ENCODE data around the gene ZCCHC14. TPM values are rescaled to one million over a fixed set of nuclear protein-coding genes. Genes with fewer than 3 reads are reported as not detected.
"Not testable (repeated sequence)": the region's sequence is repeated elsewhere in the genome, so short reads cannot be mapped to it uniquely, and the experiment has no call there.

Gene ZCCHC14
- total RNA-seq, 1 donor from 2014 or later, result 44.8 TPM

DNA sequence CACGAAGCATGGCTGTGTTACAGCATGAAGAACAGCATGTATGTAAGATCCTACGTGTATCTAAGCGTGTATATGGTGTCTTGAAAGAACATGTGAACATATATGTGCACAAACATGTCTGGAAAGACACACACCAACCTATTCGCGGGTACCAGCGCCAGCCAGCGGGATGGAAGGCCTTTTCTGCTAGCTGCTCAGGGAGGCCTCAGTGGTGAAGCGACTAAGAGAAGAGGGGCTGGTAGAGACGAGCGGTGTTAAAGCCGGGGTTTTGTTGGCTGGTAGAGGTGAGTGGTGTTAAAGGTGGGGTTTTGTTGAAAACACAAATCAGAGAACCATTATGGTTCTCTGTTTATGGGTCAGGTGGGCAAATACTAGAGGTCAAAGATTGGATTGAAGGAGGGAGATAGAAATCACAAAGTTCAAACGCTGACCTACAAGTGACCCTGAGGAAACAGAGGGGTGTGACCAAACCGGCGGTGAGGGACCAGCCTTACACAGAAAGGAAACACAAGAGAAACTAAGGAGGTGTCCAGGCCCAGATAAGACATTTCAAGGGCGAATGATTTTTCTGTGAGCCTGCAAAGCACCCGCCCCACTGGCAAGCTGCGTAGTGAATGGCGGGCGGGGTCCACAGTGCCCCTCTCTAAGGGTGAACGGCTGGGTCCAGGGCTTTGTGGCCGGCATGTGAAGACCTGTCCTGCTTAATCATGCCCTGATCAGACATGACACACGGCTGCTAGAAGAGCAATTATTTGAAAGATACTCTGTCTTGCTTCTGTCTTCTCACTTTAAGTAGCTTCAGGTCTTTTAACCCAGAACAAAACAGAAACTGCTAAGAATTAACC lies 8.1 kb downstream of the ZCCHC14 start:
- Mint-ChIP-seq H3K27me3 (ENCODE audit: unreplicated experiment) (no peaks in the 10 kb centered on the region), H3K36me3 (ENCODE audit: unreplicated experiment) (peaks cover 12% of the 10 kb centered on the region), H3K4me3 (ENCODE audit: unreplicated experiment) (no peak overlapping the region), H3K27ac (ENCODE audit: unreplicated experiment) (peak overlapping the region; percentile 74), H3K4me1 (ENCODE audit: unreplicated experiment) (peaks cover 78% of the 10 kb centered on the region), H3K9me3 (ENCODE audit: unreplicated experiment) (no peaks in the 10 kb centered on the region)
- DNase-seq (ENCODE audit: extremely low spot score, unreplicated experiment), result no peak
- TF ChIP-seq, protein P1, sequence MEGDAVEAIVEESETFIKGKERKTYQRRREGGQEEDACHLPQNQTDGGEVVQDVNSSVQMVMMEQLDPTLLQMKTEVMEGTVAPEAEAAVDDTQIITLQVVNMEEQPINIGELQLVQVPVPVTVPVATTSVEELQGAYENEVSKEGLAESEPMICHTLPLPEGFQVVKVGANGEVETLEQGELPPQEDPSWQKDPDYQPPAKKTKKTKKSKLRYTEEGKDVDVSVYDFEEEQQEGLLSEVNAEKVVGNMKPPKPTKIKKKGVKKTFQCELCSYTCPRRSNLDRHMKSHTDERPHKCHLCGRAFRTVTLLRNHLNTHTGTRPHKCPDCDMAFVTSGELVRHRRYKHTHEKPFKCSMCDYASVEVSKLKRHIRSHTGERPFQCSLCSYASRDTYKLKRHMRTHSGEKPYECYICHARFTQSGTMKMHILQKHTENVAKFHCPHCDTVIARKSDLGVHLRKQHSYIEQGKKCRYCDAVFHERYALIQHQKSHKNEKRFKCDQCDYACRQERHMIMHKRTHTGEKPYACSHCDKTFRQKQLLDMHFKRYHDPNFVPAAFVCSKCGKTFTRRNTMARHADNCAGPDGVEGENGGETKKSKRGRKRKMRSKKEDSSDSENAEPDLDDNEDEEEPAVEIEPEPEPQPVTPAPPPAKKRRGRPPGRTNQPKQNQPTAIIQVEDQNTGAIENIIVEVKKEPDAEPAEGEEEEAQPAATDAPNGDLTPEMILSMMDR (IDR thresholded peaks at IDR 0.05), result no peak

DNA sequence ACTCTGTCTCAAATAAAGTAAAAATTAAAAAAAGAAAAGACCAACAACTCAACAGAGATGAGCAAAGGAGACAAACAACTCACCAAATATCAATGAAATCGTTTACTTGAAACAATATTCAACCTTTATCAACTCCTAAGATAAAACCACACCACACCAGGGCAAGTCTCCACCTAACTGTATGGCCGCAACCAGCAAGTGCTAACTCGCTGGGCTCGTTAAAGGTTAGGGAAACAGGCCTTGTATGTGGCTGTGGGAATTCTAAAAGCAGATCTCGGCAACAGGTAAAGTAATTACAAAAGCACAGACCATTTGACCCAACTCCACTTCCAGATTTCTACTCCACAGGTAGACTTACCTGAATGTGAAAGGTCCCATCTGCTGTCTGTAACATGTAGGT lies 9.3 kb downstream of the ZCCHC14 start:
- Mint-ChIP-seq H3K9me3 (ENCODE audit: unreplicated experiment) (no peaks in the 10 kb centered on the region), H3K4me3 (ENCODE audit: unreplicated experiment) (no peak overlapping the region), H3K27ac (ENCODE audit: unreplicated experiment) (peak overlapping the region; percentile 3), H3K36me3 (ENCODE audit: unreplicated experiment) (peaks cover 16% of the 10 kb centered on the region), H3K4me1 (ENCODE audit: unreplicated experiment) (peaks cover 65% of the 10 kb centered on the region), H3K27me3 (ENCODE audit: unreplicated experiment) (no peaks in the 10 kb centered on the region)
- TF ChIP-seq, protein P1 (IDR thresholded peaks at IDR 0.05), result no peak
- DNase-seq (ENCODE audit: extremely low spot score, unreplicated experiment), result no peak

DNA sequence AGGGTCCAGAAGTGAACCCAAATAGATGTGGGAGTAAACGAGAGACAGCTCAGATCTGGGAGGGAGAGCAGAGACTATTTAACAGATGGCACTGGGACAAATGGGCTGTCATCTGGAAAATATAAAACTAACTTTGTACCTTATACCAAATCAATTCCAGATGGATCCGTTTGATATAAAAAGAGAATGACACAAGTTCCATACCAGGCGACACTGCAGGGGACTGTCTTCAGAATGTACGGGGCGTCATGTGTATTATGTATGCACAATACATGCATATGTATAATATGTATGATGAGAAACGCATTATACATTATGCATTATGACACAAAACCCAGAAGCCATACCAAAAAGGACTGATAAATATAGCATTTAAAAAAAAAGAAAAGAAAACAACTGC lies 10.2 kb downstream of the ZCCHC14 start:
- not testable (repeated sequence) for H3K9me3 Mint-ChIP-seq (ENCODE audit: unreplicated experiment); H3K4me3 Mint-ChIP-seq (ENCODE audit: unreplicated experiment); DNase-seq (ENCODE audit: extremely low spot score, unreplicated experiment); H3K27me3 Mint-ChIP-seq (ENCODE audit: unreplicated experiment)
- Mint-ChIP-seq H3K27ac (ENCODE audit: unreplicated experiment) (peak overlapping the region; percentile 42), H3K36me3 (ENCODE audit: unreplicated experiment) (peaks cover 16% of the 10 kb centered on the region), H3K4me1 (ENCODE audit: unreplicated experiment) (peaks cover 63% of the 10 kb centered on the region)

DNA sequence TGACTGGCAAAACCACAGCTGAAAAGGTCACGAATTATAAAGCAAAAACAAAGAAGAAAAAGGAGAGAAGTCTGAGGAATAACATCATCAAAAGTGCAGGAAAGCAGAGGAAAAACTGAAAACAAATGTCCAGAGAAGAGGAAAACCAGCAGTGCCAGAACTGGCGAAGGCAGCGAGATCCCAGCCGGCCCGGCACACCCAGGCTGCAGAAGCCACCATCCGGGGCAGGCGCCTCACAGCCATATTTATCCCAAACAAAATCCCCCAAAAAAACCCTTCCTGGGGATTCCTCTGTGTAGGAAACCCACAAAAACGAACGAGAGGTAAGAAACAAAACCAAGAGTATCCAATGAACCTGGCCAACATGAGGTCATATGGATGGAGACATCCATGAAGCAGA lies 10.6 kb downstream of the ZCCHC14 start:
- H3K36me3 Mint-ChIP-seq (ENCODE audit: unreplicated experiment), result peaks cover 12% of the 10 kb centered on the region
- H3K4me3 Mint-ChIP-seq (ENCODE audit: unreplicated experiment), result no peak overlapping the region
- DNase-seq (ENCODE audit: extremely low spot score, unreplicated experiment), result no peak
- H3K4me1 Mint-ChIP-seq (ENCODE audit: unreplicated experiment), result peaks cover 62% of the 10 kb centered on the region
- no peaks in the 10 kb centered on the region for H3K27me3 Mint-ChIP-seq (ENCODE audit: unreplicated experiment)
- TF ChIP-seq, protein P1 (IDR thresholded peaks at IDR 0.05), result no peak
- no peaks in the 10 kb centered on the region for H3K9me3 Mint-ChIP-seq (ENCODE audit: unreplicated experiment)
- H3K27ac Mint-ChIP-seq (ENCODE audit: unreplicated experiment), result peak overlapping the region; percentile 42

DNA sequence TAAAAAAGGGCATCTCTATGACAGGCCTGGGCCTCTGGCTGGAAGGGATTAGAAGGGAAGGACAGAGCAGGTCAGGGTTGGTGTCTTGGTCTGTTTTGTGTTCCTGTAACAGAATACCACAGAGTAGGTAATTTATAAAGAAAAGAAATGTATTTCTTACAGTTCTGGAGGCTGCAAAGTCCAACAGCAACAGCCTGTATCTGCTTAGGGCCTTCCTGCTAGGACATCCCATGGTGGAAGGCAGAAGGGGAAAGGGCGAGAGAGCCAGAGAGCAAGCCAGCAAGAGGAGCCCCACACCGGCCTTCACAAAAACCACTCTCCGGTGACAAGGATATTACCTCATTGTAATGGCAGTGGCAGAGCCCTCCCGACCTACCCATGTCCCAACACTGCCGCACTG lies 11.1 kb downstream of the ZCCHC14 start:
- H3K27me3 Mint-ChIP-seq (ENCODE audit: unreplicated experiment); DNase-seq (ENCODE audit: extremely low spot score, unreplicated experiment); H3K9me3 Mint-ChIP-seq (ENCODE audit: unreplicated experiment); H3K4me3 Mint-ChIP-seq (ENCODE audit: unreplicated experiment); H3K27ac Mint-ChIP-seq (ENCODE audit: unreplicated experiment): not testable (repeated sequence)
- Mint-ChIP-seq H3K36me3 (ENCODE audit: unreplicated experiment) (peaks cover 12% of the 10 kb centered on the region), H3K4me1 (ENCODE audit: unreplicated experiment) (peaks cover 60% of the 10 kb centered on the region)

DNA sequence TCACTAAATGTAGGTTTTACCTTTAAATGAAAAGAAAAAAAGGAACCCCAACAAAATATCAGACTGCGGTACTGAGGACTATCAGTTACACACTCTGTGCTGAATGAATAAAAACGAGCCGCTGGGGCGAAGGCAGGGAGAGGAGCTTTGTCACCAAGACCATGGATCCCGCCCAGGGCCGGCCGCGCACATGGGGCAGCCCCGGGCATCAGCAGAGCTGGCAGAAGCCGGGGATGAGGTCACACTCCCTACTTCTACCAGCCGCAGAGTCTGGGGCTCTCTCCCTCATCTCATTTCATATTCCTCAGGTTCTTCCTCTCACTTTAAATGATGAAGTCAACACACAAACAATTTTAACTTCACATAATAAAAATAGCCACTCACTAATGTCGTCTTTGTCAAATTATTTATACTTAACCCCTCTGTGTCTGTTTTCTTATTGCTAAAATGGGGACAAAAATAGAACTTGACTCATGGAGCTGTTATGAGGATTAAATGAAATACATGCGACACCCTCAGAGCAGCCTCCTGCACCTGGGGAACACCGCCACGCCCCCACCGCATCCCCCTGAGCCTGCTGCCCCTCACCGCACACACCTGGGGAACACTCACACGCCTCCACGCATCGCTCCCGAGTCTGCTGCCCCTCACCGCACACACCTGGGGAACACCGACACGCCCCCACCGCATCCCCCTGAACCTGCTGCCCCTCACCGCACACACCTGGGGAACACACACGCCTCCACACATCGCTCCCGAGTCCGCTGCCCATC lies 15.4 kb downstream of the ZCCHC14 start:
- H3K36me3 Mint-ChIP-seq (ENCODE audit: unreplicated experiment), result peaks cover 19% of the 10 kb centered on the region
- DNase-seq (ENCODE audit: extremely low spot score, unreplicated experiment); H3K9me3 Mint-ChIP-seq (ENCODE audit: unreplicated experiment); H3K27ac Mint-ChIP-seq (ENCODE audit: unreplicated experiment); H3K4me3 Mint-ChIP-seq (ENCODE audit: unreplicated experiment); H3K27me3 Mint-ChIP-seq (ENCODE audit: unreplicated experiment): not testable (repeated sequence)
- H3K4me1 Mint-ChIP-seq (ENCODE audit: unreplicated experiment), result peaks cover 47% of the 10 kb centered on the region

Data from osteocyte (in vitro differentiated cells).